NT2/D1 (cell line): ENCODE data around the gene KCNH1.

Source experiments
- SUZ12 ChIP-seq: IDR thresholded peaks from 2 replicates; pipeline ENCODE4 v1.6.1; 2011; ENCODE audit not compliant: insufficient read length, insufficient read depth; ENCODE audit errors: extremely low read depth
- YY1 ChIP-seq: IDR thresholded peaks from 2 replicates; pipeline ENCODE4 v1.6.1; 2011; ENCODE audit not compliant: insufficient read length, insufficient read depth
- ZNF274 ChIP-seq: IDR thresholded peaks from 2 replicates; pipeline ENCODE4 v1.6.1; 2011; ENCODE audit warnings: mild to moderate bottlenecking, low read depth, low read length

- TF ChIP-seq YY1 (no peak), ZNF274 (no peak), SUZ12 (no peak)
Measured at GRCh38 chr1:211101481-211101880, 32.5 kb downstream of the KCNH1 start.
